GM10266 (cell line): ENCODE measurements around the gene DNAJC12.

Experiments
- DNase-seq: peaks from one replicate; pipeline ENCODE4 v3.0.0; 2012; ENCODE audit errors: extremely low spot score
- CTCF ChIP-seq: IDR thresholded peaks from 2 replicates; pipeline ENCODE4 v1.5.1; 2012; ENCODE audit warnings: mild to moderate bottlenecking, low read depth; ENCODE audit not compliant: control insufficient read depth, insufficient read depth; ENCODE audit errors: missing control alignments

DNAJC12 gene

GRCh38 chr10:67790534-67791408, 47.2 kb downstream of the DNAJC12 start:
- TF ChIP-seq CTCF = no peak
- no peak for DNase-seq

- TF ChIP-seq CTCF = no peak
- no peak for DNase-seq
Observed at GRCh38 chr10:67789769-67790168, 48.2 kb downstream of the DNAJC12 start.

GRCh38 chr10:67788028-67788886, 49.7 kb downstream of the DNAJC12 start:
- peak; percentile 83 for TF ChIP-seq CTCF
- peak; percentile 74 for DNase-seq

- DNase-seq = no peak
- TF ChIP-seq CTCF = no peak
Observed at GRCh38 chr10:67785098-67785497, 52.9 kb downstream of the DNAJC12 start.

- TF ChIP-seq CTCF = no peak
- DNase-seq = no peak
Observed at GRCh38 chr10:67784474-67784873, 53.5 kb downstream of the DNAJC12 start.

- DNase-seq = no peak
- no peak for TF ChIP-seq CTCF
Observed at GRCh38 chr10:67783606-67784294, 54.2 kb downstream of the DNAJC12 start.
